ENCODE measurements around the gene STAT3.

DNA sequence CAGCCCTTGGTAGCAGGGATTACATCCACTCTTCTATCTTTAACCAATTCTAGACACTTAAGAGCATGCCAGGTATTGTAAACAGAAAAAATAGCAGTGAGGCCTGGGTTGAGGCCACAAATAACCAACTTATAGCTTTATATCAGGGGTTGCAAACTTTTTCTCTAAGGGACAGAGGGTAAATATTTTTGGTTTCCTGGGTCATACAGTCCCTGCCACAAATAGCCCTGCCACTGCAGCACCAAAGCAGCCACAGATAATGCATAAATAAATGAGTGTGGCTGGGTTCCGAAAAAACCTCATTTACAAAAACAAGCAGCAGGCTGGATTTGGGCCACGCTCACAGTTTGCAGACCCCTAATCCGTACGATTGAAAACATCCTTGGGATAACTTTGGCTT lies 46.7 kb downstream of the STAT3 start:
- no peak for TF ChIP-seq POLR2A (IDR thresholded peaks at IDR 0.05)
- TF ChIP-seq, protein P1, sequence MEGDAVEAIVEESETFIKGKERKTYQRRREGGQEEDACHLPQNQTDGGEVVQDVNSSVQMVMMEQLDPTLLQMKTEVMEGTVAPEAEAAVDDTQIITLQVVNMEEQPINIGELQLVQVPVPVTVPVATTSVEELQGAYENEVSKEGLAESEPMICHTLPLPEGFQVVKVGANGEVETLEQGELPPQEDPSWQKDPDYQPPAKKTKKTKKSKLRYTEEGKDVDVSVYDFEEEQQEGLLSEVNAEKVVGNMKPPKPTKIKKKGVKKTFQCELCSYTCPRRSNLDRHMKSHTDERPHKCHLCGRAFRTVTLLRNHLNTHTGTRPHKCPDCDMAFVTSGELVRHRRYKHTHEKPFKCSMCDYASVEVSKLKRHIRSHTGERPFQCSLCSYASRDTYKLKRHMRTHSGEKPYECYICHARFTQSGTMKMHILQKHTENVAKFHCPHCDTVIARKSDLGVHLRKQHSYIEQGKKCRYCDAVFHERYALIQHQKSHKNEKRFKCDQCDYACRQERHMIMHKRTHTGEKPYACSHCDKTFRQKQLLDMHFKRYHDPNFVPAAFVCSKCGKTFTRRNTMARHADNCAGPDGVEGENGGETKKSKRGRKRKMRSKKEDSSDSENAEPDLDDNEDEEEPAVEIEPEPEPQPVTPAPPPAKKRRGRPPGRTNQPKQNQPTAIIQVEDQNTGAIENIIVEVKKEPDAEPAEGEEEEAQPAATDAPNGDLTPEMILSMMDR (IDR thresholded peaks at IDR 0.05): no peak
- TF ChIP-seq POLR2AphosphoS5 (IDR thresholded peaks at IDR 0.05): no peak

All from sigmoid colon (tissue), 4 donors.